ENCODE measurements around the gene DISP2. TPM values are rescaled to one million over a fixed set of nuclear protein-coding genes. Genes with fewer than 3 reads are reported as not detected.

Gene DISP2
- total and polyA plus RNA-seq, 2 of the 8 experiments (the other 6 are each of a cell fraction or from before 2014, with no cell fraction given), result 0.45 to 1.2 TPM

DNA sequence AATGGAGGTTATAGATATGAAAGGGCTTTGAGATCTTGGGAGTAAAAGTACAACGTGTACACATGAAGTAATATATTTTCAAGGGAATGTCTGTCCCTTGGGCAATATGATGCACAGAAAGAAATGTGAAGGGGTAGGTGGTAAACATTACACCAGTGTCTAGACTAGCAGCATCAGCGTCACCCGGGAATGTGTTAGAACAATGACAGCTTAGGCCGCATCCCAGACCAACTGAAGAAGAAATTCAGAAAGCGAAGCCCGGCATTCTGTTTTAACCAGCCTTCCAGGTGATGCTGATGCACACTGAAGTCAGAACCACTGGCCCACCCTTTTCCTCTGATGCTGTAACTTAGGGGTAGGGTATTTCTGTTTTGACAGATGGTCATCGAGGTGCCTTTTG is 28.2 kb upstream of the DISP2 start (continued):
- no peak for TF ChIP-seq CHD7 (IDR thresholded peaks at IDR 0.05; ENCODE audit: insufficient replicate concordance, low read length)
- TF ChIP-seq, protein P1, sequence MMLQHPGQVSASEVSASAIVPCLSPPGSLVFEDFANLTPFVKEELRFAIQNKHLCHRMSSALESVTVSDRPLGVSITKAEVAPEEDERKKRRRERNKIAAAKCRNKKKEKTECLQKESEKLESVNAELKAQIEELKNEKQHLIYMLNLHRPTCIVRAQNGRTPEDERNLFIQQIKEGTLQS (IDR thresholded peaks at IDR 0.05; ENCODE audit: insufficient read depth, low read depth, low read length), result no peak
- TF ChIP-seq, protein P2, sequence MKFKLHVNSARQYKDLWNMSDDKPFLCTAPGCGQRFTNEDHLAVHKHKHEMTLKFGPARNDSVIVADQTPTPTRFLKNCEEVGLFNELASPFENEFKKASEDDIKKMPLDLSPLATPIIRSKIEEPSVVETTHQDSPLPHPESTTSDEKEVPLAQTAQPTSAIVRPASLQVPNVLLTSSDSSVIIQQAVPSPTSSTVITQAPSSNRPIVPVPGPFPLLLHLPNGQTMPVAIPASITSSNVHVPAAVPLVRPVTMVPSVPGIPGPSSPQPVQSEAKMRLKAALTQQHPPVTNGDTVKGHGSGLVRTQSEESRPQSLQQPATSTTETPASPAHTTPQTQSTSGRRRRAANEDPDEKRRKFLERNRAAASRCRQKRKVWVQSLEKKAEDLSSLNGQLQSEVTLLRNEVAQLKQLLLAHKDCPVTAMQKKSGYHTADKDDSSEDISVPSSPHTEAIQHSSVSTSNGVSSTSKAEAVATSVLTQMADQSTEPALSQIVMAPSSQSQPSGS (IDR thresholded peaks at IDR 0.05; ENCODE audit: low read length), result no peak
- TF ChIP-seq BACH1 (IDR thresholded peaks at IDR 0.05; ENCODE audit: low read length), result no peak
- no peak for TF ChIP-seq CTBP2 (IDR thresholded peaks at IDR 0.05; ENCODE audit: borderline replicate concordance, insufficient read depth, insufficient read length, low read length)

Data from H1 (cell line).